Keratinocyte (primary cell): ENCODE results near the gene WNT3. TPM values are rescaled to one million over a fixed set of nuclear protein-coding genes. Genes with fewer than 3 reads are reported as not detected.

Experiments
- DNase-seq: peaks from one replicate; pipeline ENCODE4 v3.0.0-alpha.2; 2011; ENCODE audit warnings: low read depth, missing footprints, low spot score
- FAIRE-seq: peaks from 2 replicates; lab custom pipeline; 2011; peaks lifted over from hg19 to GRCh38; lab: Jason Lieb, UNC
- H2AFZ ChIP-seq: 2 replicates; pipeline ENCODE4 v1.6.0; 2012; ENCODE audit warnings: low read length, control low read depth, inconsistent platforms; ENCODE audit not compliant: control insufficient read depth
- H3K27ac ChIP-seq: 2 replicates; pipeline ENCODE4 v1.5.1; 2011; ENCODE audit warnings: low read length; ENCODE audit not compliant: control insufficient read depth, insufficient read depth
- H3K27me3 ChIP-seq: 3 replicates; pipeline ENCODE4 v1.6.0; 2011; ENCODE audit warnings: low read length; ENCODE audit not compliant: control insufficient read depth, insufficient read depth; ENCODE audit errors: extremely low read depth
- H3K36me3 ChIP-seq, 2 experiments: 2 replicates in 1 of 2; 3 replicates in 1 of 2; pipeline ENCODE4 v1.5.1; 2011; ENCODE audit warnings: low read length in 2 of 2, mild to moderate bottlenecking in 1 of 2; ENCODE audit not compliant: control insufficient read depth in 2 of 2, insufficient read depth in 2 of 2; ENCODE audit errors: extremely low read depth in 1 of 2
- H3K4me1 ChIP-seq: 3 replicates; pipeline ENCODE4 v1.5.1; 2011; ENCODE audit warnings: low read length; ENCODE audit not compliant: control insufficient read depth, insufficient read depth; ENCODE audit errors: extremely low read depth
- H3K4me2 ChIP-seq: 3 replicates; pipeline ENCODE4 v1.6.0; 2011; ENCODE audit warnings: low read depth, low read length; ENCODE audit not compliant: control insufficient read depth, insufficient read depth; ENCODE audit errors: extremely low read depth
- H3K4me3 ChIP-seq, 3 experiments: fragments of 200-600 bp in 1 of 3; sonication (generic) in 1 of 3; 2 replicates in 2 of 3; 3 replicates in 1 of 3; pipeline ENCODE4 v1.5.1; 2011 to 2016; ENCODE audit warnings: low read length in 3 of 3, mild to moderate bottlenecking in 3 of 3, control low read depth in 2 of 3, inconsistent platforms in 1 of 3, low read depth in 1 of 3, mixed read lengths in 1 of 3, mixed run types in 1 of 3, moderate library complexity in 1 of 3; ENCODE audit not compliant: control insufficient read depth in 2 of 3, insufficient read depth in 2 of 3; ENCODE audit errors: extremely low read depth in 1 of 3
- H3K79me2 ChIP-seq: 2 replicates; pipeline ENCODE4 v1.6.0; 2012; ENCODE audit warnings: low read length; ENCODE audit not compliant: control insufficient read depth, insufficient read depth
- H3K9ac ChIP-seq: 3 replicates; pipeline ENCODE4 v1.6.0; 2011; ENCODE audit warnings: low read length; ENCODE audit not compliant: control insufficient read depth, insufficient read depth; ENCODE audit errors: extremely low read depth
- H3K9me1 ChIP-seq: 3 replicates; pipeline ENCODE4 v1.6.0; 2011; ENCODE audit warnings: low read length; ENCODE audit not compliant: control insufficient read depth, insufficient read depth; ENCODE audit errors: extremely low read depth
- H3K9me3 ChIP-seq: 2 replicates; pipeline ENCODE4 v1.5.1; 2012; ENCODE audit warnings: low read depth, low read length; ENCODE audit not compliant: control insufficient read depth
- H4K20me1 ChIP-seq: 3 replicates; pipeline ENCODE4 v1.6.0; 2011; ENCODE audit warnings: low read length; ENCODE audit not compliant: control insufficient read depth, insufficient read depth; ENCODE audit errors: extremely low read depth
- CTCF ChIP-seq, 3 experiments: IDR thresholded peaks in 1 of 3; conservative IDR thresholded peaks in 1 of 3; optimal IDR thresholded peaks in 1 of 3; 2 replicates in 2 of 3; 3 replicates in 1 of 3; pipeline versions ENCODE3 to v1.5.1; 2011; ENCODE audit warnings: low read length in 3 of 3, mild to moderate bottlenecking in 3 of 3, moderate library complexity in 2 of 3, control low read depth in 1 of 3, inconsistent platforms in 1 of 3; ENCODE audit not compliant: insufficient read depth in 2 of 3; ENCODE audit errors: extremely low read depth in 1 of 3
- EZH2 ChIP-seq: IDR thresholded peaks from one replicate; pipeline ENCODE4 v1.6.1; 2012; ENCODE audit warnings: inconsistent platforms, mild to moderate bottlenecking, low read length, moderate library complexity
- dilution Hi-C: fragments of 300-500 bp; cut with MboI; formaldehyde crosslinking; loops from one replicate; pipeline ENCODE4 v1.7.0; 2020; ENCODE audit warnings: low sequenced_read_pairs; ENCODE audit not compliant: extremely low pct_ligation_motif_present
- polyA plus RNA-seq, 5 experiments: library from polyadenylated mRNA; depleted of rRNA in 3 of 5; stranded (reverse) in 3 of 5; stranded (forward) in 1 of 5; unstranded in 1 of 5; fragments of >200 nt; gene quantifications; 1 replicate in 1 of 5; 2 replicates in 3 of 5; 3 replicates in 1 of 5; pipeline versions ENCODE4 v1.2.1 to v1.2.3, GENCODE V29; 2011 to 2012; ENCODE audit warnings: missing spikeins in 2 of 5, low read depth in 1 of 5, low replicate concordance in 1 of 5

WNT3 gene
- polyA plus RNA-seq, 1 donor (not counting 4 experiments of a cell fraction or from before 2014, with no cell fraction given): 1.9 TPM

- no peak overlapping the region for H3K9ac ChIP-seq
- no peak overlapping the region for H3K4me3 ChIP-seq
- H3K4me1 ChIP-seq: peaks cover 26% of the 10 kb centered on the region
- no peaks in the 10 kb centered on the region for H3K9me3 ChIP-seq
- no peaks in the 10 kb centered on the region for H3K79me2 ChIP-seq
- no peak overlapping the region for H3K4me2 ChIP-seq
- FAIRE-seq (no peak), DNase-seq (no peak)
- no peaks in the 10 kb centered on the region for H3K27me3 ChIP-seq
- dilution Hi-C loops: no loop called here
- H3K27ac ChIP-seq: no peak overlapping the region
- peaks cover 3% of the 10 kb centered on the region for H3K9me1 ChIP-seq
- no peak for TF ChIP-seq CTCF (optimal IDR thresholded peaks at IDR 0.05 in 1 of 3, IDR thresholded peaks at IDR 0.05 in 1 of 3, conservative IDR thresholded peaks at IDR 0.05 in 1 of 3; ENCODE audit: extremely low read depth in 1 of 3, insufficient read depth in 2 of 3, low read length in 3 of 3)
- no peak for TF ChIP-seq EZH2
- H3K36me3 ChIP-seq: no peaks in the 10 kb centered on the region
- H4K20me1 ChIP-seq: no peaks in the 10 kb centered on the region
- no peak overlapping the region for H2AFZ ChIP-seq
These were observed 73.1 kb downstream of the WNT3 start for GRCh38 chr17:46745376-46745775.

- Histone ChIP-seq H3K9ac (no peak overlapping the region), H2AFZ (no peak overlapping the region), H3K4me1 (peaks cover 26% of the 10 kb centered on the region), H3K79me2 (no peaks in the 10 kb centered on the region), H3K4me3 (no peak overlapping the region), H3K27ac (no peak overlapping the region), H3K27me3 (no peaks in the 10 kb centered on the region), H3K36me3 (no peaks in the 10 kb centered on the region), H3K4me2 (no peak overlapping the region), H3K9me1 (peaks cover 3% of the 10 kb centered on the region), H3K9me3 (no peaks in the 10 kb centered on the region), H4K20me1 (no peaks in the 10 kb centered on the region)
- DNase-seq: no peak
- no peak for FAIRE-seq
- TF ChIP-seq CTCF (optimal IDR thresholded peaks at IDR 0.05 in 1 of 3, IDR thresholded peaks at IDR 0.05 in 1 of 3, conservative IDR thresholded peaks at IDR 0.05 in 1 of 3; ENCODE audit: extremely low read depth in 1 of 3, insufficient read depth in 2 of 3, low read length in 3 of 3) (no peak), EZH2 (no peak)
- dilution Hi-C loops: no loop called here
These were observed 74.1 kb downstream of the WNT3 start for GRCh38 chr17:46744441-46744840.
